Stimulated activated CD8-positive, alpha-beta memory T cell treated with anti-CD3 and anti-CD28 coated beads, Interleukin-7, amount 100 ng/mL, for 24 hours (primary cell): ENCODE results near the gene RASGEF1C.
"Not testable (repeated sequence)": the region's sequence is repeated elsewhere in the genome, so short reads cannot be mapped to it uniquely, and the experiment has no call there.

Experiments used
- DNase-seq: peaks from one replicate; pipeline ENCODE4 v3.0.0-alpha.2; 2020; ENCODE audit warnings: low read depth

The RASGEF1C gene

DNA sequence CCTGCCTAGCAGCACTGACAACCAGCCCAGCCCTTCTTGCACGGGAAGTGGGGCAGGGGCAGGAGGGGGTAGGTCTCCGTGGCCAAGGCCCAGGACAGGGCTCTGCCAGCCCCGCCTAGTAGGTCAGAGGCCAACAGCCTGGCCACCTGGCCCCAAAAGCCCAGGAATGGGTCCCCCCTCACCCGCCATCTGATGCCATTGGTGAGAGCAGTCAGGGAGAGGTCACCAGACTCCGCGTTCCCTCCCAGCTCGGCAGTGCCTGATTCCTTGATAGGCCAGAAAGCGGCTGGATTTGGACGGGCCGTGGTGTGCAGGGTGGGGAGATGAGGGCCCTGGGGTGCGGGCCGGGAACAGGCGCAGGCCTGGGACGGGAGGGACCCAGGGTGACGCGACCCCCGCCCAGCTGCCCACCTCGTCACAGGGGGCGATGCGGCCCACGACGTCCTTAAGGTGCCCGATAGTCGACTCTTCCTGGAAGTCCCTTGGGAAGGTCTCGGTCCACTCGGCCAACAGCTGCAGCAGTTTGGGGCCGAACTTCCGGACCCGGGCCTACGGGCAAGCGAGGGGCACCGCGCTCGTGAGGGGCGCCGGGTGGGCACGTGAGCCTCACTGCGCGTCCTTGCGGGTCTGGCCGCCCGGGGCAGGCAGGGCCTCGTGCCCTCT lies 72.9 kb downstream of the RASGEF1C start:
- no peak for DNase-seq

DNA sequence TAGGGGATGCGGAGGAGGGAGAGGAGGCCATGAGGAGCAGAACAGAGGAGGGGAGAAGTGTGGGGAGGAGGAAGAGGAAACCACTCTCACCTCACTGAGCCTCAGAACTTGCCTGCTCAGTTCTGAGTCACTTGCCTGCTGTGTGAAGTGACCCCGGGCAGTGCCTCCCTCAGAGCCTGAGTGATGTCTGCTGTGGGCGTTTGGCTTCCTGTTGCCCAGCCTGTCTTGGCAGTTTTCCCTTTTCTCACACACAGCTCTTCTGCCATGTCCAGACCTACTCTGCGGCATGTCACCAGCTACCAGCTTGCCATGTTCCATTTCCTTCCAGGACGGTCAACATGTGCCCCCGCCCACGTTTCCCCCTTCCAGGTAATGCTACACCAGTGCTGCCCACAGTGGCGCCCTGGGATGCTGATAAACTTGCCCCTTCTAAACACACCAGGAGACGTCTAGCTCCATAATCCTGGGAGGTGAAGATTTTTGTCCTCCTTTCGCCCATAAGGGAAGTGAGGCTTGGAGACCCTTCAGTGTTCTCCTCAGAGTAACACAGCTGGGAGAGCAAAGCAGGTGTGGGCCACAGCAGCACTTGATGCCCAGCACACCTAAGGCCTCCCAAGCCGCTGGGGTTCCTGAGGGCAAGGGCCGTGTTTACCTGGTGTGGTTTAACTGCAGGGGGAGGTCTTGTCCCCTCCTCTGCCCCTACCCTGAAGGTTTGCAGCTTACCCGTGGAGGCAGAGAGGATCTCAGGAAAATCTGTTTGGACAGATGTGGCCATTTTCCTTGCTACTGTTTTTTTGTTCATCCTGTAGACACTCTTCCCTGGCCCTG lies 73.7 kb downstream of the RASGEF1C start:
- DNase-seq, result no peak

DNA sequence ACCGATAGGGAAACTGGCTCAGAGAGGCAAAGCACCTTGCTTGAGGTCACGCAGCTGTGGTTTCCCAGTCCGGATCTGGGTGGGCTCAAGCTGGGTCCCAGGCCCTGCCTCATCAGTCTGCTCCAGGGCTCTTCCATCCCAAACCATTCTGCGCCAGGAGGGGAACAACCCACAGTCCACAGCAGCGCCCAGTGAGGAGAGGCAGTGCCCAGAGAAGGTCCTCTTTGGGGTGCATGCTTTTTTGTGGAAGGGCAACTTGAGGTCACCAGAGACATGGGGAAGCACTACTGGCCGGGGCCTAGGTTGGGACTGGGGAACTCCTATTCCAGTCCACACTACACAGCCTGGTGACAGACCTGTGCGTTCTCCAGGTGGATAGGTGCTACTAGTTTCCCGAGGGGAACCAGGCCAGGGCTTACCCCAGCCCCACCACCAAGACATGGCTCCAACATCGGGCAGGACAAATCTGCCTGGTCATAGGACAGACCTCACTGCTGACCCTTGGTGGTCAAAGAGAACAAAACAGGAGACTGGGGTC lies 75.0 kb downstream of the RASGEF1C start:
- DNase-seq, result no peak

DNA sequence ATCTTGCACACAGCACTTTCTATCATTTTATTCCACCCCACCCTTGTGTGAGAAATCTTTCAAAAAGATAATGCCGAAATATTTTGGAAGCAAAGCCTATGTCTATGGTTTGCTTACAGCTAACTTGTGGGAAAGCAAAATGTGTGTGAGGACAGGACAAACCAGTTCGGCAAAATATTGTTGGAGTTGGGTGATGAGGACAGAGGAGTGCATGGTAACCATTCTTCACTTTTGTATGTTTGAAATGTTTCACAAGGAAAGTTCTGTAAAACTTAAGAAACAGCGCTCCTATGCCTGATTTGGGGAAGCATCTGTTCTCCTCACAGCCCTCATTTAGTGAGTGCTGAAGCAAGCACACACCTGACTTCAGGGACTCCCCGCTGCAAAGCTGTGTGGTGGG lies 75.5 kb downstream of the RASGEF1C start:
- DNase-seq, result no peak

DNA sequence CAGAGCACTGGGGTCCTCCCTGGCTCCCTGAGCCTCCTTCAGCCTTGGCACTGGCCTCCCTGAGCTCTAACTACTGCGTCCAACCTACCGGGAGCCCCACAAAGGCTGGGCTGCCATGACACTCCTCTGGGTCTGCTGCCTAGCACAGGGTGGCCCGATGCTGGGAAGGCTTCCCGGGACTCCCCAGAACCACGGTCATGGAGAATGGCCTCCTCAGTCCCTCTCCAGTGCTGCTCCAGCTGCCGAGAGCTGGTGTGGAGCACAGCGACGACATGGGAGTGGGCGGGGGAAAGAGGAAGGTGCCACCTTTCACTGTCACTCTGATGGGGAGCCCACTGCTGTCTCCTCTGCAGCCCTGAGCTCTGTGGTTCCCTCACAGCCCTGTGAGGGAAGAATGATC lies 76.0 kb downstream of the RASGEF1C start:
- no peak for DNase-seq

DNA sequence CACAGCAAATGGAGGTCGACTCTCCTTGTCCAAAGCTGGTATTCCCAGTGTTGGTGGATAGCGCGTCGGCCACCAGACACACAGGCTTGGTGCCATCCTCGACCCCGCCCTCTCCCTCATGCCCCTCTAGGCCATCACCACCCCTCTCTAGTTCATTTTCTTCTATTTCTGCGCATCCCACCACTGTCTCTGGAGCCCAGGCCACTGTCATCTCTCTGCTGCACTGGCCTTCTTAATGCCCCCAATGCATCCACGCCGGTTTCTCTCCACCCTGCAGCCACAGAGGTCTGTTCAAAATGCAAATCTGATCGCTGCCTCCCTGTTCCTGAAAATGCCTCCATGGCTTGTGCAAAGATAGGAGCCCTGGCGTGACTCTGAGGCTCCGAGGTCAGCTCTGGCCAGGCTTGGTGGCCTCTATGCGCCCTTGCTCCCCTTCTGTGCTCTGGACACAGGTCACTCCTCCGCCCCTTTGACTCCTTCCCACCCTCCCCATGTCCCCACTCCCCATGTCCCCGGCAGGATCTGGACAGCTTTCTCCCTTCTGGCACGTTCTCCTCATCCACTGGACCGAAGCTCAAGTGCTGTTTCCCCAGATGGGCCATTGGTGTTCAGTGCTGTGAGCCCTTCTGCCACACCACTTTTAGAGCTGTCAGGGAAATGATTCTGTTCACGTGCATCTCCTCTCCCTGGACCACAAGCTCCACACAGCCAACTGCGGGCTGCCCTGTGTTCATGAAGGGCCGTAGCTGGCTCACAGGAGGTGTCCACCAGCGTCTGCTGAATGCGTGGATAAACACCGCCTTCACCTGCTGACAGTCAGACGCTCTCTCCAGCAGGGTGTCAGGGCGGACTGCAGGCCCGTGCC lies 77.9 kb downstream of the RASGEF1C start:
- no peak for DNase-seq

DNA sequence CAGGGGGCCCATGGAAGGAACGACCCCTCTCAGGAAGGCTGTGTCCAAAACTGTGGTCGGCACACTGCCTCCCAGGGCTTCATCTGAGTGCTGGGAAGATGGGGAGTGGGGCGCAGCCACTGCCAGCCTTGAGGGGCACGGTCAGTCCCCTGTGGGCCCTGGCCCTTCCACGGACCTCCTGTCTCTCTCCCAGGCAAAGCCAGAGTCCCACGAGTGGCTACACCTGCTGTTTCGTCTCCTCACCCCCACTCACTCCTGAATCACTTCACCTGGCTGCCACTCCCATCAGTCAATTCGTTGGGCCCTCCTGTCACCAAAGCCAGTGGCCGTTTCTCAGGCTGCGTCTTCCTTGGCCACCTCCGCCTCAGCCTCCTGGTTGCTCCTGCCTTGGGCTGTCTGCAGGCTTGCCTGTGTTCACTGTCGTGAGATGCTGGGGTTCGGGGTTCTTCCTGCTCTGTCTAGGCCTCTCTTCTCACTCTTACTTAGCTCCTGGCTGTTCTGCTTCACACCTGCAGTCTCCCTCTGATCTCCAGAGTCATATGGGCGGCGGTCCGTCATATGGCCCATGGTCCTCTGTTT lies 78.6 kb downstream of the RASGEF1C start:
- no peak for DNase-seq

DNA sequence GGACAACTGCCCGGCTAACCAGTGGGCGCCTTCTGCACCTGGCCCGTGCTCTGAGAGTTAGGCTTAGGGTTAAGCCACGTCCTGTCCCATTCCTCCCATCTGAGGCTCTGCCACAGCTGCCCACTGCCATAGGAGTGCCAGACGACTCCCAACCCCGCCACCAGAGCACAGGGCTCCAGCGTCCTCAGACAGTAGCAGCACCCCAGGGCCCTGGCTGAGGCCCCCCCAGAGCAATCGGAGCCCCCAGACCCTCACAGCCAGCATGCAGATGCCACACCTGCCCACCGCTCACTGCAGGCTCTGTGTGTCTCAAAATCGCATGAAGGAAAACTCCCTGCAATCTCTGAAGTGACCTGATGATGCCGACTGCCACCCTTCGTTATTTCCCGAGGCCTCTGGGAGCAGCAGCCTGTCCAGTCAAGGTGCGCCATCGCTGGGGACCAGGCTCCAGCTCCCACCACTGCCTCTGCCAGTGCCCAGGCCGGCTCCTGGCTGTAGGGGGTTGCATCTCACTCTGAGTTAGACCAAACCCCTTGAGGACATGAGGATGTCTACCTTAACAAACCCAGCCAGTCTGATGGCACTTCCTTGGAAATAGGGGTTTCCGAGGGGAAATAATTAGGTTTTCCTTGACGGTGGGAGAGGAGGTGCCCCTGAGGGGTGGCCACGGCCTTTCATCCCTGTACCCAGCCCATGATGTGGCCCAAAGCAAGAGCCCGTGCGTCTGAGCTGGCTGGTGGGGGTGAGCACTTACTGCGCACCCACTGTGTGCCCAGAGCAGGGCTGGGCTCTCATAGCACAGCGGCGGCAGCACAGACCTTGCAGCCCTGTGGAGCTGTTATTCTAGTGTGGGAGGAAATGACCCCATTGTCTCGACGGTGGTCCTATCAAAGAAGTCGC lies 79.5 kb downstream of the RASGEF1C start:
- no peak for DNase-seq

DNA sequence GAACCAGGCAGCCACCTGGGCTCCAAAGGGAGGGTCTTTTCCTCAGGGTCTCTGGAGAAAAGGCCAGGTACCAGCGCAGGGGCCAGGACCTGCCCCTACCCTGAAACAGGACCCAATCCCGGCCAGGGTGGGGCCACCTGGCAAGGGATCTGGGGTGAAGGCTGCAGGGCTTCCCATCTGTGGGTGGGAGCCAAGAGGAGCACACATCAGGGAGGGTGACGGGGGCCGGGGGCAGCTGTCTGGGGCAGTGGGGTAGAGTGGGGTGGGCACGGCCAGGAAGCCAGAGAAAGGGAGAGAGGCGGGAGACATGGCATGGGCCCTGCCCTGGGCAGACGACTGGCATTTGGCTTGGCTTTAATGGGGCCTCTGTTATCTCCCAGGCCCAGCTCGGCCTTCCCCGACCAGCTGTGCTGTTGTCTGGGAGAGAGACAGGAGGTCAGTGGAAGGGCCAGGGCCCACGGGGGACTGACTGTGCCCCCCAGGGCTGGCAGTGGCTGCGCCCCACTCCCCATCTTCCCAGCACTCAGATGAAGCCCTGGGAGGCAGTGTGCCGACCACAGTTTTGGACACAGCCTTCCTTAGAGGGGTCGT lies 80.2 kb downstream of the RASGEF1C start:
- DNase-seq, result no peak

DNA sequence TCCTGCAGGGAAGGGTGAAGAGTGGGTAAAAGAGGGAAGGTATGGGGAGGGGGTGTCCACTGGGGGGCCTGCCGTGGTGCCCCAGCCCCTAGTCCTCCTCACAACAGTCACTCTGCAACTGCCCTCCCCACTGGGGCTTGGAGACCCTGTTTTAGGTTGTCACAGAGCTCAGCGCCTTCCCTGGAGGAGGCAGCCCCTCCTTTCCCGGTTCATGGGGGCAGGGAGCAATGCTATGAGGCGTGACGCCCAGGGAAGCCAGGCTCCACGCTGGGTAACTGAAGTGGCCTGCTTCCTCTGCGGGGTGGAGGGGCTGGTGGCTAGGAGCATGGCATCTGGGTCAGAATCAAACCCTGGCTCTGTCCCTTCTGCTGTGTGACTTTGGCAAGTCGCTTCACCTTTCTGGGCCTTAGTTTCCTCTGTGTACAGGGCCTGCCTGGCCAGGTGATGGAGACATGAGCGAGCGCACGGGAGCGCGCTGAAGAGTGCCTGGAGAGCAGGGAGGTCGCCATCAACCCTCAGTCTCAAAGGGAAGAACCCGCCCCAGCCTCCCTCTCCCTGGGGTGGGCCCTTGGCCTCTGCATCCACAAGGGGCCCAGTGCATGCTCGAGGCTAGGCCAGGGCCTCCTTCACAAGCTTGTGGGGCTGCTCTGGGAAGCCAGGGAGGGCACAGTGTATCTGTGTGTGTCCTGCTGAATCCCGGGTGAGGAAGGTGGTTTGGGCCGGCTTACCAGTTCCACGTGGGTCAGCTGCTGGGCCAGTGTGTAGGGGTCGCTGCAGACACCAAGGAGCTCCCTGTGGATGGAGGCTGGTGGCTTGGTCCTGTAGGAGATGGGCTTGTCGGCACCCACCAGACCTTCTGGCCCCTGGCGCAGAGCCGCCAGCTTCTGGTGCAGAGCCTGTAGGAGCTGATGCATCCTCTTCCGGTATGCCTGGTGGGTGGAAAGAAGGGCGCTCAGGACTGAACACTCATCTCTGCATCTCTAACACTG lies 81.0 kb downstream of the RASGEF1C start:
- DNase-seq, result no peak

DNA sequence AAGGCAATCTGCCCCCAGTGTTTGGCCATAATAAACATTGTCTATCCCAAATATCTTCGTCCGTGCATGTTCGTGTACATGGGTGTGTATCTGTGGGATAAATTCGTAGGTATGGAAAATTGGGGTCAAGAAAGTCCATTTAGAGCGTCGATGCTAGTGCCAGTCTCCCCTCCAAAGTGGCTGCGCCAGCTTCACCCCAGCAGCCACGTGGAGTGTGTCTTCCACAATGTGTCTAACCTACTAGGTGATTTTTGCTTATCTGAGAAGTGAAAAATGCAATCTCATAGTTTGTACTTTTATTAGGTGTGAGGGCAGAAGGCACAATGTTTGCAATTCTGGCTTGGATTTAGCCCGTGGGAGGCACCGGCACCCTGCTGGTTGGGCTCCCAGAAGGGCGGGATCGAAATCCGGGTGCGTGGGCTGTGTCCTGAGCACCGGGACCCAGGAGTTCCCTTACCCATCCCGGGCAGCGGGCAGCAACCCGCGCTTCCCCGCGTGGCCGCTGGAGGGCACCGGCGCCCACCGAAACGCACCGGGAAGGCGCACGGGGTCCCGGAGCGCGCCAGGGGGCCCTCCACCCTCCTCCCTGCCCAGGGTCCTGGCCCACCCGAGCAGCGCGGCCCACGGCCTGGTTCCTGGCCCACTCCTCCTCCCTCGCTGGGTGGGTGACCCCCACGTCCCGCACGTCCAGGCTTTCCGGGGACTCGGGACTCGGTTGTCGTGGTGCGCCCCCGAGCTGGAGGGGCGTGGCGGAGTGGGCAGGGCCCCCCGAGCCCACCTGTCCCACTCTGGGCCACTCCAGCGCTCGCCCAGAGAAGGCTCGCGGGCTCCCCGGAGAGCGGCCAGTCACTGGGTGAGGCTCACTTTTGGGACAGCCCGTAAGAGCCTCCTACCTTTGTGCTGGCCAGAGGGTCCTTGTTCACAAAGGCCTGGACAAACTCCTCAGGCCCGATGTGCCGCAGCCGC lies 82.0 kb downstream of the RASGEF1C start:
- DNase-seq, result no peak

DNA sequence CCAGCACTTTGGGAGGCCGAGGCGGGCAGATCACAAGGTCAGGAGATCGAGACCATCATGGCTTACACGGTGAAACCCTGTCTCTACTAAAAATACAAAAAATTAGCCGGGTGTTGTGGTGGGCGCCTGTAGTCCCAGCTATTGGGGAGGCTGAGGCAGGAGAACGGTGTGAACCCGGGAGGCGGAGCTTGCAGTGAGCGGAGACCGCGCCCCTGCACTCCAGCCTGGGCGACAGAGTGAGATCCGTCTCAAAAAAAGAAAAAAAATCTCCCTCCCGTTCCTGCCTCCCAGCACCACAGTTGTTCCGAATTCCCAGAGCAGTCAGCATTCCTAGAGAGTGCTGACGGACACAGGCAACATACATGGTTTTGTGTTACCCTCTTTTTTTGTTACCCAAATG lies 82.9 kb downstream of the RASGEF1C start:
- DNase-seq, result not testable (repeated sequence)

DNA sequence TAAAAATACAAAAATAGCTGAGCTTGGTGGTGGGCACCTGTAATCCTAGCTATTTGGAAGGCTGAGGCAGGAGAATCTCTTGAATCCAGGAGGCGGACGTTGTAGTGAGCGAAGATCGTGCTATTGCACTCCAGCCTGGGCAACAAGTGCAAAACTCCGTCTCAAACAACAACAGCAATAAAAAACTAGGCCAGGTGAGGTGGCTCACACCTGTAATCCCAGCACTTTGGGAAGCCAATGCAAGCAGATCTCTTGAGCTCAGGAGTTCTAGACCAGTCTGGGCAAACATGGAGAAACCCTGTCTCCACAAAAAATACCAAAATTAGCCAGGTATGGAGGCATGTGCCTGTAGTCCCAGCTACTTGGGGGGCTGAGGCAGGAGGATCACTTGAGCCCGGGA lies 84.3 kb downstream of the RASGEF1C start:
- not testable (repeated sequence) for DNase-seq

DNA sequence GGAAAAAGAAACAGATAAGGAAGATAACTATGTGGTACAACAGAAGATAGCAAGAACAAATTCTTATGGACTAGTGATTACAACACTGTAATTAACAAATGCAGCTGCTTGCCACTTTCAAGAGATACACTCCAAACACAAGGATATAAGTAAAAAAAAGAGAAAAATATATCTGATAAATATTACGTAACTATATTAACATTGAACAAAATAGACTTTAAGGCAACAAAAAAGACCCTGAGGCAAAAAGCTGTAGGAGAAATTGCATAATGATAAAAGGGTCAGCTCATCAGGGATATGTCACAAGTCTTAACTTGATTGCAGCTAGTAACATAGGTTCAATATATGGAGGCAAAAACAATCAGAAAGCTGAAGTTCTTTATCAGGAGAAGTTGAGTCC lies 86.1 kb downstream of the RASGEF1C start:
- DNase-seq, result no peak

DNA sequence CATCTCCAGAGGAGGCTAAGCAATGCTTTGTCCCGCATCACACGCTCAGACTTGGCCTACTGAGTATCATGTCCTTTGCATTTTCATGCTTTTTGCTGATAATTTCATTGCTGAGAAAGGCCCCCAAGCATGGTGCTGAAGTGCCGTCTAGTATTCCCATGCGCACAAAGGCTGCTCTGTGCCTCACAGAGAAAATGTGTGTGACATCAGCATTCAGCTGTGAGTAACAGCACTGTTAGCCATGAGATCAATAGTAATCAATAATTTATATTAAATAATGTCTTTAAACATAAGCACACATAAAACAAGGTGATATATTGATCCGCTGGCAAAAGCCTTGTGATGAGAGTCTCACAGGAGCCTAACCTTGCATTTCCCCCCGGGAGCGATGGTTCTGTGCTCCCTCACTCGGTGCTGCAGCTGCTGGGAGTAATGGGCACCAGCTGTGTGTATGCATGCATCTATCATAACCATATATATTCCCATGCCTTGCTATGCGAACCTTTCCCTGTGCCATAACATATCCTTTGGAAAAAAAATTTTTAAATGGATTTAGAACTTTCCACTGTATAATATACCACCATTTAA lies 87.1 kb downstream of the RASGEF1C start:
- DNase-seq, result no peak

DNA sequence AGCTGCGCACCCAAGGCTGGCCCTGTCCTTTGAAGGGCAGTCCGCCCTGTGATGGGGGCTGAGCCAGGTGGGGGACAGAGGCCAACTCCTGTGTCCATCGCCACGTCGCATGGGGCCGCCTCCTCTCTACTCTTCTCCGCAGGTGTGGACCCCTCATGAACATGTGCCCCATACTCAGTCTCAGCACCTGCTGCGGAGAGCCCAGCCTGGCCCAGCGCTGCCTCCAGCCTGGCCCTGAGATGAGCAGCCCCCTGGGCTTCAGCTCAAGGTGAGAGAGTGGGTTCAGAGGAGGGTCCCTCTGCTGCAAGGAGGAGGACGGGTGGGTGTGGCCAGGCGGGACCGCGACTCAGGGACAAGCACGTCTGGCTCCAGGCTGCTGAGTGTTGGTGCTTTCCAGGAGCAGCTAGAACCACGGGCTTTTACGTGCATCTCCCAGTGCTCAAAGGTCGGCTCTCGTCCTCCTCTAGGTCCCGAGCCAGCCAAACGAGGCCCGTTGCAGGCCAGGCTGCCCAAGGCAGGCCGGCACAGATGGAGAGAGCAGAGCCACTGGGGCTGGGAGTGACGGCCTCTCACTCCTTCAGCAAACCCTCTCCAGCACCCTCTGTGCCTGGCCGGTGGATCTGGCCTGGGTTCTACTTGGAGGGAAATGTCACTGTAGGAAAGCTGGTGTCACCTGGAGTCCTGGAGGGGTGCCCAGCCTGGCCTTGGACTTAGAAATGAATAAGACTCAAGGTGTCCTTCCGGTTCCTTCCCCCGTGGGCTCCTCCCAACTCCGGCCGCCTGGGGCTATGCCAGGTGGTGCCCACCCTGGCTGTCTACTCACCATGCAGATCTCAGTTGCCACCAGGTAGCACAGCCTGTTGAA lies 88.5 kb downstream of the RASGEF1C start:
- no peak for DNase-seq

DNA sequence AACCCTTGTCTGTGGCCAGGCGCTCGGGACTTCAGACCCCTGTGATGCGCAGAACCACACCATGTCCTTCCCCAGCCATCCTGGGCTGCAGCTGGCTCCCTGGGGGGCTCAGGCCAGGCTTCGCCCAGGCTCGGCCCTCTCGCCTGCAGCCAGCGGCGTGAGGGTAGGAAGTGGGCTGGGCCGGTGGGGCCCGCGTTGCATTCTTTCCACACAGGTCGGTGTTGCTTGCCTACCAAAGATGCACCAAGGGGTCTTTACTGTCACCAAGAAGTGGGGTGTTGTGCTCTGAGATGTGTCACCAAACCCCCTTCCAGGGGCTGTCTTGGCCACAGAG lies 89.1 kb downstream of the RASGEF1C start:
- DNase-seq, result no peak
